Measurements from ENCODE around the gene SLC44A1. TPM values are rescaled to one million over a fixed set of nuclear protein-coding genes. Genes with fewer than 3 reads are reported as not detected.

SLC44A1 gene
- total and polyA plus RNA-seq, 2 of the 13 experiments (the other 11 are each of a cell fraction or from before 2014, with no cell fraction given), result 21.4 to 40.8 TPM

- Histone ChIP-seq H3K9ac (ENCODE audit: insufficient read depth, low read depth, low read length) (no peak overlapping the region), H3K27me3 (ENCODE audit: control insufficient read depth in 1 of 2, insufficient read depth in 2 of 2, low read length in 2 of 2) (no peaks in the 10 kb centered on the region), H2AFZ (ENCODE audit: low read length) (no peak overlapping the region), H3K4me2 (ENCODE audit: low read depth, low read length) (no peak overlapping the region), H3K9me3 (ENCODE audit: low read length) (peaks cover 8% of the 10 kb centered on the region), H3K27ac (ENCODE audit: extremely low read length, insufficient read depth, low read length) (no peak overlapping the region), H4K20me1 (ENCODE audit: insufficient read depth, low read length) (no peaks in the 10 kb centered on the region), H3K4me1 (ENCODE audit: insufficient read depth, low read length) (peaks cover 19% of the 10 kb centered on the region), H3K79me2 (ENCODE audit: insufficient read depth, low read length) (no peaks in the 10 kb centered on the region), H3K36me3 (replicated peaks in 1 of 2; ENCODE audit: control insufficient read depth in 1 of 2, insufficient read depth in 2 of 2, low read length in 2 of 2) (no peaks in the 10 kb centered on the region), H3K4me3 (replicated peaks in 1 of 3; ENCODE audit: insufficient read depth in 1 of 3, low read depth in 2 of 3, low read length in 3 of 3) (no peak overlapping the region)
- ChIA-PET POLR2A (no interaction called here), CTCF (ENCODE audit: low intra/inter-chr PET ratio, low total read pairs) (no interaction called here)
- TF ChIP-seq TAF15 (IDR thresholded peaks at IDR 0.05; ENCODE audit: low read depth, low read length, poor library complexity, severe bottlenecking) (no peak), ZNF589 (CRISPR knock-in tag; conservative IDR thresholded peaks at IDR 0.05) (no peak), ZNF260 (CRISPR knock-in tag; IDR thresholded peaks at IDR 0.05; ENCODE audit: borderline replicate concordance, low read depth) (no peak), GRHL1 (CRISPR knock-in tag; conservative IDR thresholded peaks at IDR 0.05) (no peak)
- DNase-seq (ENCODE audit: low spot score), result no peak
- intact Hi-C loops (cut with micrococcal nuclease; ENCODE audit: unreplicated experiment), result no loop called here
- no peak for ATAC-seq
- in situ Hi-C loops (cut with HindIII; ENCODE audit: extremely low pct_ligation_motif_present, low pct_unique_long_range_greater_than_20kb), result no loop called here
- FAIRE-seq, result no peak
- no TSS peak for BruUV-seq (replicated peaks)
- WGBS (ENCODE audit: low lambda C conversion rate), result 35% methylated on average over 5 of the region's 5 CpGs
These were observed 25.8 kb upstream of the SLC44A1 start for GRCh38 chr9:105218673-105219072.

GRCh38 chr9:105219291-105219805 lies 25.1 kb upstream of the SLC44A1 start:
- H3K79me2 ChIP-seq (ENCODE audit: insufficient read depth, low read length), result no peaks in the 10 kb centered on the region
- intact Hi-C loops (cut with micrococcal nuclease; ENCODE audit: unreplicated experiment), result no loop called here
- no TSS peak for BruUV-seq (replicated peaks)

More at GRCh38 chr9:105219291-105219805, 25.1 kb upstream of the SLC44A1 start:
- DNase-seq (ENCODE audit: low spot score) (no peak), FAIRE-seq (no peak), ATAC-seq (no peak)
- Histone ChIP-seq H3K9me3 (ENCODE audit: low read length) (peaks cover 12% of the 10 kb centered on the region), H2AFZ (ENCODE audit: low read length) (no peak overlapping the region), H4K20me1 (ENCODE audit: insufficient read depth, low read length) (no peaks in the 10 kb centered on the region), H3K27ac (ENCODE audit: extremely low read length, insufficient read depth, low read length) (no peak overlapping the region), H3K27me3 (ENCODE audit: control insufficient read depth in 1 of 2, insufficient read depth in 2 of 2, low read length in 2 of 2) (no peaks in the 10 kb centered on the region), H3K4me1 (ENCODE audit: insufficient read depth, low read length) (peaks cover 19% of the 10 kb centered on the region), H3K9ac (ENCODE audit: insufficient read depth, low read depth, low read length) (no peak overlapping the region), H3K4me3 (replicated peaks in 1 of 3; ENCODE audit: insufficient read depth in 1 of 3, low read depth in 2 of 3, low read length in 3 of 3) (no peak overlapping the region), H3K4me2 (ENCODE audit: low read depth, low read length) (no peak overlapping the region), H3K36me3 (replicated peaks in 1 of 2; ENCODE audit: control insufficient read depth in 1 of 2, insufficient read depth in 2 of 2, low read length in 2 of 2) (no peaks in the 10 kb centered on the region)
- CTCF ChIA-PET (ENCODE audit: low intra/inter-chr PET ratio, low total read pairs), result no interaction called here
- TF ChIP-seq HNRNPLL (IDR thresholded peaks at IDR 0.05; ENCODE audit: low read depth, low read length, poor library complexity, severe bottlenecking) (no peak), HNRNPL (IDR thresholded peaks at IDR 0.05; ENCODE audit: low read depth, low read length) (no peak), SMARCE1 (IDR thresholded peaks at IDR 0.05; ENCODE audit: borderline replicate concordance) (no peak), AHDC1 (CRISPR knock-in tag; IDR thresholded peaks at IDR 0.05; ENCODE audit: borderline replicate concordance) (no peak), TBP (CRISPR knock-in tag; IDR thresholded peaks at IDR 0.05) (no peak)
- POLR2A ChIA-PET, result no interaction called here
- in situ Hi-C loops (cut with HindIII; ENCODE audit: extremely low pct_ligation_motif_present, low pct_unique_long_range_greater_than_20kb), result no loop called here
- WGBS (ENCODE audit: low lambda C conversion rate), result 67% methylated on average over 1 of the region's 1 CpG
